ENCODE measurements around the gene MYBPHL. TPM values are rescaled to one million over a fixed set of nuclear protein-coding genes. Genes with fewer than 3 reads are reported as not detected.
"Not testable (repeated sequence)": the region's sequence is repeated elsewhere in the genome, so short reads cannot be mapped to it uniquely, and the experiment has no call there.

The MYBPHL gene
- total RNA-seq, 1 donor from 2014 or later: not detected

DNA sequence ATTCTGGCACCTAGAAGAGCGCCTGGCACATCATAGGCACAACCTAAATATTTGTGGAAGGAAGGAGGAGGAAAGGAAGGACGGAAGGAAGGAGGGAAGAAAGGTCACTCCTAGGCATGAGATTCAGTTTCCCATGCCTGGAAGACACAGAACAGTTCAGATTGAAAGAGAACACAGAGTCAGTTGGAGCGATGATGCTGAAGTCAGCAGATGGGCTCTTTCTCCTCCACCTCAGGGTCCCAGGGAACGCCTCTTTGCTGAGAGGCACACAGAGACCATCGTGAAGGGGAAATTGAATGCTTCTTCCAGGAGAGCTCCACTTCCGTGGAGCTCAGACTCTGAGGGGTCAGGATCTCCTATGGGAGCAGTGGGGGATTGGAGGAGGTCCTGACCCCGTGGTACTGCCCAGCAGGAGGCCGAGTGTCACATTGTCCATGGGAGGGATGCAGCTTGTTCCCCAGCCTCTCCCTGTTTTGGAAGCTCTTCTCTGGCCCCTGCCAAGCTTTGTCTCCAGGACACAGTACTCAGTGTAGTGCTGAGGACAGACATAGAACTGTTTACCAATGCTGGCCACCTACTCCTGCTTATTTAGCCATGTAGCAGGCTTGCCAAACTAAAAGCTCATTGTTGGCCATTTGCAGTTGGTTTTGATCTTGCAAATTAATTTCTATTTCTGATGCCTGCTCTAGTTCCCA is 2.4 kb downstream of the MYBPHL start:
- DNase-seq: no peak

- no peak for DNase-seq
These were observed 4.9 kb downstream of the MYBPHL start for GRCh38 chr1:109301874-109302273.

GRCh38 chr1:109300650-109301151 is 6.1 kb downstream of the MYBPHL start:
- no peak for DNase-seq

GRCh38 chr1:109299558-109300343 is 7.1 kb downstream of the MYBPHL start:
- peak; percentile 59 for DNase-seq

DNA sequence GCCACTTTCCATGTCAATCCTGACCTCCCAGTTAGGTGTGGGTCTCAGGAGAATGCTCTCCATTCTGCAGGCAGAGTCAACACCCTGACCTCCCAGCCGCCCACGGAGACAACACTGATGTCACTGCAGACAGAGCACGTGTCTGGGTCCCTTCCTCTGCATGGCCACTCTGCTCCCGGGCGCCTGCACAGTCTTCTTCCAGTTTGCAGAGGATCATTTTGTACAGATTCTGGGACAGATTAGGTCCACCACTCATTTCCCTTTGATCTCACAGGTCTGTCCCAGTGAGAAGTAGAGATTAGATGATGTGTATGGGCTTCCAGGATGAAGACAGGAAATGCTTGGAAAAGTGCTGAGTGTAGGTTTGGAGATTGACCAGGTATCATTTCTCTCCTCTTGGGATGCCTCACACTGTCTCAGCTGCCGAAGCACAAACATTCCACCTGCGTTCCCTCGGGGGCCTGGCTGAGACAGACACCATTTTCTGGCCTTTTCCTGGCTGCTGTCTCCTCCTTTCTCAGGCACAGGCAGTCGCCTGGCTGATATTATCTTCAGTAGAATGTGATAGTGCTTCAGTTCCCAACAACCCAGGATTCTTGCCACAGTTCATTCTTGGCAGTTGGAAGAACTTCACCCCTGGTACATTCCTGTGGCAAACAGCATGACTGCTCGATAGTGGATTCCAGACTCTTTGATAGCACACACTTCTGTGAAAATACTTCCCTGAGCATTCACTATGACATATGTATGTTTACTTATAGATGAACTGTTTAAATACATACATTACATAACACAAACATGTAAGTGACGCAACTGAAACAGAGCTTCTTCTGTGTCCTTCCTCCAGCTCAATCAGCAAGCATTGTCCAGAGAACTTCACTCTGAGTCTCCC is 7.9 kb downstream of the MYBPHL start:
- peak; percentile 34 for DNase-seq

GRCh38 chr1:109296782-109297181 is 10.0 kb downstream of the MYBPHL start:
- DNase-seq: no peak

- no peak for DNase-seq
These were observed 10.9 kb downstream of the MYBPHL start for GRCh38 chr1:109295712-109296415.

DNA sequence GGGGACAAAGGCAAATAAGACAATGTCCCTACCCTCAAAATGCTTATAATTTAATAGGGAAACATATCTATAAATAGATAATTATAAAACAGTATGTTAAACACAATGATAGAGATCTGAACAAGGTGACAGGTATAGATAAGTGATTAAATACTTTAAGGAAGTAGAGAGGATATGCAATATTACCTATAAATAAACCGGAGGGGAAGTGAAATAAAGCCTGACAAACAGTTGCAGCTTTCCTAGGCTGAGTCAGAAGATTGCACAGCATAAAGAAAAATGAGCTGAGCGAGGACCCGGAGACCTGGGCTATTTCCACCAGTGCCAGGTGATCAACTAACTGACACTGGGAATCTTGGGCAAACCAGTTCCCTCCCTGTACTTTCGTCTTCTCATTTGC is 12.3 kb downstream of the MYBPHL start:
- DNase-seq: no peak

- DNase-seq: no peak
These were observed 13.8 kb downstream of the MYBPHL start for GRCh38 chr1:109293026-109293425.

DNA sequence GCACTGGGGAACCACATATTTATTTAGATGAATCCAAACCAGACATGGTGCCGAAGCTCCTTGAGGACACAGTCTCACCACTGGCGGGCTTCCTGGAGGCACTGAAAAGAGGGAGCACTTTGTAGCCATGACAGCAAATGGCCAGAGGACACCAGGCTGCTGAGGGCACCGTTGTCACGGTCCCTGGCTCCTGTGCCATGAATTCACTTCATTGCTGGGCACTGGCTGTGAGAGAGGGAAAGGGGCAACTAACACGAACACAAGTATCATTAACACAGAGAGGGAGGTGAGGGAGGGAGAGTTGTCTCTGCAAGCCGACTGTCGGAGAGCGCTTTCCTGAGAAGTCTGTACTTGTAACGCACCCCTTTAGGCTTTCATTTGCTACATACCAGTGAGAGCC is 14.4 kb downstream of the MYBPHL start:
- no peak for DNase-seq

DNA sequence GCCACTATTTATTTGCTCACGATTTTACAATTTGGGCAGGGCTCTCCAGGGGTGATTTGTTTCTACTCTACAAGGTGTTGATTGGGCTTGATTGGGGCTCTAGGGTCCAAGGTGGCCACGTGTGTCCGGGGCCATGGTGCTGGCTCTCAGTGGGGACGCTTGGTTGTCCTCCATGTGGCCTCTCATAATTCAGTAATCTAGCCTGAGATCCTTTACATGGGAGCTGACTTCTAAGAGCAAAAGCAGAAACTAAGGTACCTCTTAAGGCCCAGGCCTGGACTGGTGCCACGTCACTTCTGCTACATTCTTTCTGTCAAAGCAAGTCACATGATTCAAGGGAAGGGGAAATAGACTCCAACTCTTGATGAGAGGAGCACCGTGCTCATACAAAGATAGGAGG is 15.8 kb downstream of the MYBPHL start:
- no peak for DNase-seq

DNA sequence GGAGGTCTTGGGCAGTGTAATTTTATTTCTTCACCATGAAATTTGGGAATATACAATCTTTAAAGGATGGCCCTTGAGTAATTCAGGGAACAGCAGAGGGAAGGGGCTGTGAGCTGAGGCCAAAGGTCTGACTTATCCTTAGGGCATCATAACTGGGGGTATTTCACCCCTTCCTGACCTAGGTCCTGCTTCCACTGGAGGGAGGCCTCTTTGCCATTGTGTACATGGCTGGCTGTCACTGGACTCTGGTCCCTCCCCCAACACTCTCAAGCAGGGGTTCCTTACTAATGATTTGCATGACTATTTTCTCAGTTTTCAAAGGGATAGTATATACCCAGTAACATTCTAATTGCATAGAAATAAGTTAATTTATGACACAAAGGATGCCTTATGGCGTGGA is 16.7 kb downstream of the MYBPHL start:
- no peak for DNase-seq

GRCh38 chr1:109286762-109287161 is 20.0 kb downstream of the MYBPHL start:
- DNase-seq: not testable (repeated sequence)

DNA sequence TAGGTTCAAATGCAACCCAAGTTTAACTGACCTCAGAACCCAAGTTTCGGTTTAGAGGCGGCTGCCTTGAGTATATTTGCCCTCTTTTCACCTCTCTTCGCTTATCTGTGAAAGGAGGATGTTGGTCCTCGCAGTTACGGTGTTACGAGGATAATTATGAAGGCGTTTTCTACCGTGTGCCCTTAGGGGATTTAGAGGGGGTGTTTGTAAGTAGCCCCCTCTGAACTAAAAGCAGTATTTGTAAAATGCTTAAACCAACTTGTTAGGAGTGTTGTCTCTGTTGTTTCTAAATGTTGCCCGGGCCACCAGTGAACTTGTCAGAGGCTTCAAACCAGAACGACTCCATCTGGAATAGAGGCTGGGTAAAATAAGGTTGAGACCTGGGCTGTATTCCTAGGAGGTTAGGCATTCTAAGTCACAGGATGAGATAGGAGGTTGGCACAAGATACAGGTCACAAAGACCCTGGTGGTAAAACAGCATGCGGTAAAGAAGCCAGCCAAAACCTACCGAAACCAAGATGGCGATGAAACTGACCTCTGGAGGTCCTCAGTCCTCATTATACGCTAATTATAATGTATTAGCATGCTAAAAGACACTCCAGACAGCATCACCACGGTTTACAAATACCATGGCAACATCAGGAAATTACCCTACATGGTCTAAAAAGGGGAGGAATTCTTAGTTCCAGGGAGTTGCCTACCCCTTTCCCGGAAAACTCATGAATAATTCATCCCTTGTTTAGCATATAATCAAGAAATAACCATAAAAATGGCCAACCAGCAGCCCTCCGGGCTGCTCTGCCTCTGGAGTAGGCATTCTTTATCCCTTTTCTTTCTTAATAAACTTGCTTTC is 22.8 kb downstream of the MYBPHL start:
- no peak for DNase-seq

DNA sequence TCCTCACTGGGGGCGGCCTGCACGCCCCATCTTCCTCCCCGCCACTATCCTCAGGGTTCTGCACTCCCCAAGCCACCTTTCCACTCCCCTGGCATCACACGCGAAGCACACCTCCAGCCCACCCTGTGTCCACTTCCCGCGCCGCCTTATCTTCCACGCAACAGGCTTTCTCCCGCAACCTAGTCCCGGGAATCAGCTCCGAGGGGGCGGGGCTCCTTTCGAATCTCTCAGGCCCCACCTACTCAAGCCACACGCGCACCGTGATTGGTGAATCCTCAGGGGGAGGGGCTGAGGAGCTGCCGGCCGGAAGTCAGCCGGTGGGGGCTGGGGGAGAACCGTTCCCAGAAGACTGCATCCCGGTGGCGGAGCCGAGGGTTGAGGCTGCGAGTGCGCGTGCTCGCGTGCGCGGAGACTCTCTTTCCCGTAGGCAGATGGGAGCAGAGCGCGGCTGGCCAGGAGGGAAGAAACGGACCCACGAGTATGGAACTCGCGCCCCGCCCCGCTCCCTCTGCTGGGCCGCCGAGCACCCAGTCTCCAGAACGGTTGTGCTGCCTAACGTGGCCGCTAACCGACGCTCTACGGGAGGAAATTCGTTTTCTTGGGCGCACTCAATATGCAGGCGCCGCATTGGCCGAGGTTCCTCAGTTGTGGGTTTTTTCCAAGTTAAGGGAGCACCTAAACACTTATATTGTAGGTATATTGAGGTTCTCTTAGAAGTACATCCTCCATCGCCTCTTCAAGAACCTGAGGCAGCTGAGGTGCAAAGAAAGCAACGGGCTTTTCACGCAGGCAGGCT is 23.7 kb downstream of the MYBPHL start, which contains the start of gene PSRC1:
TSS of gene PSRC1 (minus strand) at position 194 of the 796 bp plus-strand sequence.
- peak; percentile 96 for DNase-seq

DNA sequence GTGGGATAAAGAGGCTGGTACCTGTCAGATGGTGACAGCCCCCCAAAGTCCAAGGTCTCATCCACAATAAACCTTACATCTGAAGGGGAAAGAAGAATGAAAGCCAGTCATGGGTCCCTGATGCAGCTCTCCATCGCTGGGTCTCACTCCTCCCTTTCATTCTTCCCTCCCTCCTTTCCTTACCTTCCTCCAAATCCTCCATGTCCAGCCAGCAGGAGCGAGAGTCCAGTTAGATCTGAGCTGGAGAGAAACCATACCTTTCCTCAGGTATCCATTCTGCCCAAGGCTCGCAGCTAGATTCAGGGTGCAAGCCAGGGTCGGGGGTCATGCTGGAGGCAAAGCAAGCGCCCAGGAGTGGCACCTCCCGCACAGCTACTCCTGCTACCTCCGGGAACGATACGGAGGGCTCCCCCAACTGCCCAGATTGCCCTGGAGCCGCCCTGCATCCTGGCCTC is 24.3 kb downstream of the MYBPHL start:
- DNase-seq: no peak

DNA sequence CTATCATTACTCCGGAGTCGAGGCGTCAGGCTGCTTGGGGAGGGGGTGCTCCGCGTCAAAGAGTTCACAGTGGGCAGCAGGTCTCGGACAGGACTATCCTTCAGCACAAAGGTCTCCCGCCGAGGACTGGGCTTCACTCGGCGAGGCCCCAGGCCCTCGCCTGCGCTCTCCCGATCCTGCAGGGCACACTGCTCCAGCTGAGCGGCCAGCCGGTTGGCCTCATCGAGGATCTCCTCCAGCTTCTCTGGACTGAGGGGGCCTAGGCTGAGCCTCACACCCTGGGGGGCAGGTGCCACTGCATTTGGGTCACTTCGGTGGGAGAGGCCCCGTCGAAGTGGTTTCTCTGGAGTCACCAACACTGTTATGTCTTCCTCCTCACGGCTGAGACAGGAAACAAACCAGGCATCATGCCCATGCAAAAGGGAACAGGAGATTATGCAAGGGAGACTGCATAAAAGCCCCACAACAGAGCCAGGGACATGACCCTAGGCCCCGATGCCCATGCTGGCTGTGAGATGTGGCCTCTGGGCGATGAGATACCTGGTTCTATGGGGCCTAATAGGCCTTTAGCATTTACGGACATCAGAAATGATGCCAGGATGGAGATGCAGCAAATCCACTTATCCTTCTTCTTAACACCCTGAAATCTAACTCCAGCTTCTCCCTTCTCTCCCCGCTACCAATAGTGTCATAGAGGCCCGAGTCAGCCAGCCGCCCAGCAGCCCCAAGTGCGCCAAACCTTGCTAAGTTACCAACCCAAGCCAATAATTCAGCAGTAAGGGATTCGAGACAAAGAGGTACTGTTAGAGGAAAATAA is 24.9 kb downstream of the MYBPHL start:
- no peak for DNase-seq

DNA sequence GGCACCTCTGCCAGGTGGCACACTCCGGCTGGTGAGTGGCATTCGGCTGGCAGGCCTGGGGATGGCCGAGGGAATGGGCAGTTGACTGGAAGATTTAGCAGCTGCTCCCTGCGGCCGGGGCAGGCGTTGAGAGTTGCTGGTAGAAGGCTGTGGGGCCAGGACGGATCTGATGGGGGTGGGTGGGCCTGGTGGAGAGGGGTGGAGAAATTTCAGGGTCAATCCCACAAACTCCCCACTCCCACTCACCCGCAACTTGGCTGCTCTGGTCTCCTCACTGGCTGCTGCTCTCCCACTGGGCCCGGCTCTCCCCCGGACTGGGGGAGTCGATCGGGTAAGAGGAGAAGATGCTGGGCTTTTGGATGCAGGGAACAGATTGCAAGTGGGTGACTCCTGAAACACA is 25.9 kb downstream of the MYBPHL start:
- DNase-seq: no peak

DNA sequence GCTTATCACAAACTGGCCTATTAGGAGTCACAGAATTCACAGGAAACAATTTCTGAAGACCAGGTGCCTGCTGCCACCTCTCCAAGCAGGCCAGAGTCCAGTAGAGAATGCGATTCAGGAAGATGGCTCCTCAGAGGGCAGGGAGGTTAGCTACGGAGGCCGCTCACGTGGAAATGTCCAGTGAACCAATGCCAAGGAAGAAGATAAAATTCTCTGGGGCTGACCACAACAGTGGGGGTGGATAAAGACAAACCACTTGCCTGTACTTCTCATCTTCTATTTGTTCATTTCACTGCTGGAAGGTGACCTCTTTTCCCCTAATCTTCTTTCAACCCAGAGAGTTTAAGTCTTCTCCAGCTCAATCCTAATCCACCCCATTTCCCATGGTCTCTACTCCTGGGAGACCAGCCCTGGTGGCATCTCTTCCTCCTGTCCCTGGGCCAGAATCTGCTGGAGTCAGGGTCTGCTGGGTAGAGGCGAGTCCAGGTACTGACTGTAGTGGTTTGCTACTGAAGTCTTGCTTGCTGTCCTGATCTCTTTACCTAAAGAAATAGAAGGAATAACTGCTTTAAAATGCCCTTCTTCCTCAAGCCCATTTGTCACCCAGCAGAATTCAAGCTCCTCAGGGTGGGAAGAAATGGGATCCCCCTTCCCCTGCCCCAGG is 27.1 kb downstream of the MYBPHL start:
- no peak for DNase-seq
